Measurements from ENCODE around the gene LCE2B.
"Not testable (repeated sequence)": the region's sequence is repeated elsewhere in the genome, so short reads cannot be mapped to it uniquely, and the experiment has no call there.

Gene LCE2B, protein sequence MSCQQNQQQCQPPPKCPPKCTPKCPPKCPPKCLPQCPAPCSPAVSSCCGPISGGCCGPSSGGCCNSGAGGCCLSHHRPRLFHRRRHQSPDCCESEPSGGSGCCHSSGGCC

DNA sequence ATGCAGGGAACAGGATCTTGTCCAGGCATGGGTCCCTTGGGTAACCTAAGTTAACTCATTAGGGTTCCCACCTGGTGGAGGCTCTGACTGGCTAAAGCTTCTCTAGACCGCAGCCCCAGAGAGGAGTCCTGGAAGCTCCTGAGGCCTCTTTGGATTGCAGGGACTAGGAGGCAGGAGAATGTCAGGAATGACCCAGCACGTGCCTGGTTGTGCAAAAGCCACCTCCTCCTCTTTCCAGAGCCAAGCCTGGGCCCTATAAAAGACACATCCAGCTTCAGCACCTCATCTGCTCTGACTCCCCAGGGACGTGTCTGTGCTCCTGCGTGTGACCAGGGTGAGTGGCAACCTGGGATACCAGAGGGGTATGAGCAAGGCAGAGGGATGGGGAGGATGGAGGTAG is at the start of gene LCE2B:
LCE2B (plus strand) TSS at position 301 of the 400 bp plus-strand sequence. CDS start 721 bp downstream, outside the sequence.
- DNase-seq (ENCODE audit: low spot score) = not testable (repeated sequence)

DNA sequence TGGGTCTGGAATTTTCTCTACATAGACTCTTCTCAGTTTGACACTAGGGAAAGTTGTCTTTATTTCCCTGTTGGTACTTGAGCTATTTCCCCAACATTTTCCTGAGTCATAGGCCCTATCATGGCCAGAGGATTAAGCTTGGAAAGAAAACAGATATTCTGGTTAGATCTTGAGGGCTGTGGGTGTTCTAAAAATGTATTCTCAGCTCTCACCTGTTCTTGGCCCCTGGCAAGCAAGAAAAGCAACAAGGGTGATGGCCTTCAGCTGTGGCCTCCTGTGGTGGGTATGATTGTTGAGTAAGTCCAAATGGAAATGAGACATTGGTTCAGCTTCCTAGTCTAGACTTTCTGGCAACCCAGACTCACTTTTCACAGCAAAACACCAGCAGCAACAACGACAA is 45.6 kb upstream of the LCE2B start:
- DNase-seq (ENCODE audit: low spot score) = no peak

DNA sequence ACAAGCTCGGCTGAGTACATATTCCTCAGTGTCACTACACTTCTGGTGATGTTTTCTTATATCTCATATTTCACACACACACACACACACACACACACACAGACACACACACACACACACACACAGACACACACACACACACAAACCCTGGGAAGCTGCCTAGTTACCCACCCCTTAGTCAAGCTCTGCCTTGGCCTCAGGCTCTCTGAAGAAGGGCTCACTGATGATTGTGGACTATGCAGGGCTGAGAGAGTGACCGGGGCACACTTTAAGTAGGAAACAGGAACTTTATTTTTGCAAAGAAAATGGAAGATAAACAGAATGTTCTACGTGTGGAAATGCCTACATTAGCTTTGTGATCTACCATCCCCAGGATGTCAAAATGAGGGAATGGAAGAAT is 42.0 kb upstream of the LCE2B start:
- DNase-seq (ENCODE audit: low spot score) = no peak

DNA sequence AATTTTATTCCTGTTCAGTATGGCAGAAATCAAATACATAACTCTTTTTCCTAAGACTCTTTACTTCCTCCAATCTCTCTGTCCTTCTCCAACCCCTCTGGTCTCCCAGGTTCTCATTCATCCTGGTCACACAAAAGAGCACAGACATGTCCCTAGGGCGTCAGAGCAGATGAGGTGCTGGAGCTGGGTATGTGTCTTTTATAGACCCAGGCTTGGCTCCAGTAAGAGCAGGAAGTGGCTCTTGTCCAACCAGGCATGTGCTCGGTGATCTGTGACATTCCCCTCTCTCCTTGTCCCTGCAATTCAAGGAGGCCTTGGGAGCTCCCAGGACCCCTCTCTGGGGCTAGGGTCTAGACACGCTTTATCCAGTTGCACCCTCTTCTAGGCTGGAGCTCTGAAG is 40.8 kb upstream of the LCE2B start:
- no peak for DNase-seq (ENCODE audit: low spot score)

DNA sequence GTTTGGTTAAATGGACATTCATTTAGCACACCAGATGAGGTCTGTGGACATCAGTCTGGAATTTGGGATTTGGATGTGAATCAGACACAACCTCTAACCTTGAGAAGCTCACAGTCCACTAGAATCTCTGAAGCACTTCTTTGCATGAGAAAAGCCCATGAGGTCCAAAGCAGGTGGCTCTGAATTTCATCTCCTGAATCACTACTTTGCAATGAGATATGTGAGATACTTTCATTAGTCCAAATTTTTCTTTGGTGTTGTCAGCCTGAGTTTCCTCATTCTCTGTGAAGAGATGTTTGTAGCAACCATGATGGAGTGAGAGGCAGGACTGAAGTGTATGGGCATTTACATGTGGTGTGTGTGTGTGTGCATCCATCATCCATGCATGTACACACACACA is 39.3 kb upstream of the LCE2B start:
- no peak for DNase-seq (ENCODE audit: low spot score)

DNA sequence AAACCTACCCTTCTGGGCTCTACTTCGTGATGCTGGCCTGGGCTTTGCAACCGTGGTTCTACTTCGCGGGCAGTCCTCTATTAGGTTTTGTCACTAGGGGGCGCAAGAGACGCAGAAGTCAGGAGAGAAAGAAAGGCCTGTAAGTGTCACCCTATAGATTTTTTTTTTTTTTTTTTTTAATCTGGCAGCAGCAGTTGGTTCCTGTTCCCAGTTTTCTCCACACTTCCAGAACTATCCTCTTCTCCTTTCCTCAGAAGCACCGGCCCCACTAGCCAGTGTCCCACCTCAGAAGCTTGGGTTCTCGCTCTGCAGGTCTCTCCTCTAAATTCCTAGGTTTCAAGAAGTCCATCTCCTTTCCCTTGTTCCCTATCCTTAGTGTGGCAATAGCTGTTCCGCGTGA is 31.8 kb upstream of the LCE2B start:
- peak; percentile 50 for DNase-seq (ENCODE audit: low spot score)

DNA sequence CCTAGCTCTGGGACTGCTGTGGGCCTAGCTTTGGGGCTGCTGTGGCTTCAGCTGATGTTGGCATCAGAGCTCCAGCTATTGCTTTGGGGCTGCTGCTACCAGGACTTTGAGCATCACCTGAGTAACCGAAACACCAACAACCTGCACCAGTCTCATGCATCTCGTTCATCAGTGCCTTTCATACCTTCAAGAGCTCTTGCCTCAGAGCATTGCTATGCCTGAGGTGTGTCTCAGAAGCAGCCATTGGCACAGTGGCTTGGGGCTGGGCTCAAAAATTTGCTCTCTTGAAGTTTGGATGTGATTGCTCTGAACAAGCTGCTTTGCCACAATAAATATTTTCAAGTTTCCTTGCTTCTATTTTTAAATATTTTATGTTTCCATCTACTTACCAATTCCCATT is 29.5 kb upstream of the LCE2B start:
- DNase-seq (ENCODE audit: low spot score) = no peak

DNA sequence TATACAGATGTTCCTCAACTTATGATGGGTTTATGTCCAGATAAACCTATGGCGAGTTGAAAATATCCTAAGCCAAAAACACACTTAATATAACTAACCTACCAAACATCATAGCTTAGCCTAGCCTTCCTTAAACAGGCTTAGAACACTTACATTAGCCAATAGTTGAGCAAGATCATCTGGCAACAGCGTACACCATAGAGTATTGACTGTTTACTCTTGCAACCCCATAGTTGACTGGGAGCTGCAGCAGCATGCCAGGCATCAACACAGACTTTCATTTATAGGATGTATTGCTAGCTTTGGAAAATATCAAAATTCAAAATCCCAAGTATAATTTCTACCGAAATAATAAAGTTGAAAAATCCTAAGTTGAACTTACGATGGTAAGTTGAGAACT is 28.2 kb upstream of the LCE2B start:
- no peak for DNase-seq (ENCODE audit: low spot score)

DNA sequence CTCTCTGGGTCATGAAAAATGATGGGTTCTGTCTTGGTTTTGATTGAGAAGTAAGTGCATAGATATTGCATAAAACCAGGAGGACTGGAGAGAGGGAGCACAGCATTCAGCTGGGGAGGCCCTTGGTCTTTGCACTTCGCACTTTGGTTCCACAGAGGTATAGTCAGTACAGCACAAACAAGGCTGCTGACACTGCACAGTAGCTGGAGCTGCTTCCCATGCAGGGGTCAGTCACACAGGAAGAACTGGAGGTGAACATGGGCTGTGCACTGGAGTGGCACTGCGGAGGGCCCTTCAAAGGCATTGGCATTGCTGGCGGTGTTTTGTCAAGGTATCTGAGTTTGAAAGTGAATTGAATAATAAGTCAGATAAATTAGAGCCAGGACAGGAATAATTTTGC is 27.3 kb upstream of the LCE2B start:
- no peak for DNase-seq (ENCODE audit: low spot score)

DNA sequence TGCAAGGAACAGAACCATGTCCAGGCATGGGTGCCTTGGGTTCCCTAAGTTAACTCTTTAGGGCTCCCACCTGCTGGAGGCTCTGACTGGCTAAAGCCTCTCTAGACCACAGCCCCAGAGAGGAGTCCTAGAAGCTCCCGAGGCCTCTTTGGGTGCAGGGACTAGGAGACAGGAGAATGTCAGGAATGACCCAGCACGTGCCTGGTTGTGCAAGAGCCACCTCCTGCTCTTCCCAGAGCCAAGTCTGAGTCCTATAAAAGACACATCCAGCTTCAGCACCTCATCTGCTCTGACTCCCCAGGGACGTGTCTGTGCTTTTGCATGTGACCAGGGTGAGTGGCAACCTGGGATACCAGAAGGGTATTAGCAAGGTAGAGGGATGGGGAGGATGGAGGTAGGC is 22.8 kb upstream of the LCE2B start, which contains the start of gene LCE2D:
LCE2D (plus strand) TSS at position 283 of the 400 bp plus-strand sequence. CDS start 726 bp downstream, outside the sequence.
- no peak for DNase-seq (ENCODE audit: low spot score)

DNA sequence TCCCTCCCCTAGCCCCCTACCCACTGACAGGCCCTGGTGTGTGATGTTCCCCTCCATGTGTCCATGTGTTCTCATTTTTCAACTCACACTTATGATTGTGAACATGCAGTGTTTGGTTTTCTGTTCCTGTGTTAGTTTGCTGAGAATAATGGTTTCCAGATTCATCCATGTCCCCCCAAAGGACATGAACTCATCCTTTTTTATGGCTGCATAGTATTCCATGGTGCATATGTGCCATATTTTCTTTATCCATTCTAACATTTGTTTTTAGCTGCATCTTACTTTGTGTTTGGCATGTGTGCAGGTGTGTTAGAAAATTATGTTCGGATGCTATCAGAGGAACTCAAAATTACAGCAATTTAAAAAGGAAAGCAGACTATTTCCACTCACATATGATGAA is 19.8 kb upstream of the LCE2B start:
- DNase-seq (ENCODE audit: low spot score) = not testable (repeated sequence)

DNA sequence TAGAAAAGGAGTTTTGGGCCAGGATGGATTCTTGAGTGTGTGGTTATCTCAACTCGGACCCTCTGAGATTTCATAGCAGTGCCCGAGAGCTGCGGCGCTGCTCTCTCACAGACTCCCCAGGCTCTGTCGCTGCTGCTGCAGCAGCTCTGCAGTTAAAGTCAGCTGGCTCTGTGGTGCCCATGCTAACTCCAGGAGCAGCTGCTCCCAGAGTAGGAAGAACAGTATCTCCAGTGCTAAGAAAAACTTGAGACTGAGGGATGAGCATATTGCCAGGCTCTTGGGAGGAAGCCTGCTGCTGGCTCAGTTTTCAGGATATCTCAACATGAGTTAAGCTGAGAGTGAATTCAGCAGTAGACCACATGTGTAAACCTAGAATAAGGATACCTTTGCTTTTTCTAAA is 18.3 kb upstream of the LCE2B start:
- DNase-seq (ENCODE audit: low spot score) = no peak

DNA sequence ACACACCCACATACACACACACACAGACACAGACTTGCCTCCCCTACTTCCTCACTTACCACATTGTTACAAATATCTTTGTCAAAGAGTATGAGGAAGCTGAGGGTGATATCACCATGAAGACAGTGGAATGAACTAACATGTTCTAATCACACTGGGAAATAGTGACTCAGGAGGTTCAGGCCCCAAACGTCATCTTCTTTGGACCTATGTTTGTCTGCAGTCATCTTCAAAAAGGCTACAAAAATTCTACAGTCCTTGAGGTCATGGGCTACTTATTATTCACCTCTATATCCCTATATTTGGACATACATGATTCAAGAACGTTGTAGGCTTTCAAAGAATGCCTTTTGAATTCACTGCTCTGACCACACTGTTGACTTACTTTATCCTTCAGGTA is 12.9 kb upstream of the LCE2B start:
- no peak for DNase-seq (ENCODE audit: low spot score)

DNA sequence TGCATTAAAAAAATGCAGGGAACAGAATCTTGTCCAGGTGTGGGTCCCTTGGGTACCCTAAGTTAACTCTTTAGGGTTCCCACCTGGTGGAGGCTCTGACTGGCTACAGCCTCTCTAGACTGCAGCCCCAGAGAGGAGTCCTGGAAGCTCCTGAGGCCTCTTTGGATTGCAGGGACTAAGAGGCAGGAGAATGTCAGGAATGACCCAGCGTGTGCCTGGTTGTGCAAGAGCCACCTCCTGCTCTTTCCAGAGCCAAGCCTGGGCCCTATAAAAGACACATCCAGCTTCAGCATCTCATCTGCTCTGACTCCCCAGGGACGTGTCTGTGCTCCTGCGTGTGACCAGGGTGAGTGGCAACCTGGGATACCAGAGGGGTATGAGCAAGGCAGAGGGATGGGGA is 10.9 kb upstream of the LCE2B start, which contains the start of gene LCE2C:
LCE2C (plus strand) TSS at position 297 of the 400 bp plus-strand sequence. CDS start 737 bp downstream, outside the sequence.
- not testable (repeated sequence) for DNase-seq (ENCODE audit: low spot score)

DNA sequence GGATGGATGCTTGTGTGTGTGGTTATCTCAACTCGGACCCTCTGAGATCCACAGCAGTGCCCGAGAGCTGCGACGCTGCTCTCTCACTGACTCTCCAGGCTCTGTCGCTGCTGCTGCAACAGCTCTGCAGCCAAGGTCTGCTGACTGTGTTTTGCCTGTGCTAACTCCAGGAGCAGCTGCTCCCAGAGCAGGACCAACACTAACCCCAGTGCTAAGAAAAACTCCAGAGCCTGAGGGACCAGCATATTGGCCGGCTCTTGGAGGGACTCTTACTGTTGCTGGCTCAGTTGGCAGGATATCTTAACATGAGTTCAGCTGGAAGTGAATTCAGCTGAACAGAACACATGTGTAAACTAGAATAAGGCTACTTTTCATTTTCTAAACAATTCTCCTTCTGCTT is 6.5 kb upstream of the LCE2B start:
- no peak for DNase-seq (ENCODE audit: low spot score)

DNA sequence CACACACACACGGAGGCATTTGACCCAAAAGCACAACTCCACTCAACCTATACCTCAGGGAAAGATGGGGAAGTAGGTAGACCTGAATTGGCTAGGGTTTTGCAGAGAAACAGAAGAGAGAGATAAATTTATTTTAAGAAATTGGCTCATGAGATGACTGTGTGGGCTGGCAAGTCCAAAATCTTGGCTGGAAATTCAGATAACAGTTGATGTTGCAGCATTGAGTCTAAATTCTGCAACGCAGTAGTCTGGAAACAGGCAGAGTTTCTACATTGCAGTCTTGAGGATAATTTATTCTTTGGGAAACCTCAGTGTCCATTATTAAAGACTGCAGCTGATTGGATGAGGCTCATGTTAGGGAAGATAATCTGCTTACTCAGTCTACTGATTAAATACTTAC is 4.3 kb upstream of the LCE2B start:
- no peak for DNase-seq (ENCODE audit: low spot score)

DNA sequence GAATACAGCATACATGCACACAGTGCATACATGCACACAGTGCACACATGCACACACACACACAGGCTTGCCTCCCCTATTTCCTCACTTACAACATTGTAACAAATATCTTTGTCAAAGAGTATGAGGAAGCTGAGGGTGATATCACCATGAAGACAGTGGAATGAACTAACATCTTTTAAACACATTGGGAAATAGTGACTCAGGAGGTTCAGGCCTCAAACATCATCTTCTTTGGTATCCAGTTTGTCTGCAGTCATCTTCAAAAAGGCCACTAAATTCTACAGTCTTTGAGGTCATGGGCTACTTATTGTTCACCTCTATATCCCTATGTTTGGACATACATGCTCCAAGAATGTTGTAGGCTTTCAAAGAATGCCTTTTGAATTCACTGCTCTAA is 2.1 kb upstream of the LCE2B start:
- DNase-seq (ENCODE audit: low spot score) = no peak

DNA sequence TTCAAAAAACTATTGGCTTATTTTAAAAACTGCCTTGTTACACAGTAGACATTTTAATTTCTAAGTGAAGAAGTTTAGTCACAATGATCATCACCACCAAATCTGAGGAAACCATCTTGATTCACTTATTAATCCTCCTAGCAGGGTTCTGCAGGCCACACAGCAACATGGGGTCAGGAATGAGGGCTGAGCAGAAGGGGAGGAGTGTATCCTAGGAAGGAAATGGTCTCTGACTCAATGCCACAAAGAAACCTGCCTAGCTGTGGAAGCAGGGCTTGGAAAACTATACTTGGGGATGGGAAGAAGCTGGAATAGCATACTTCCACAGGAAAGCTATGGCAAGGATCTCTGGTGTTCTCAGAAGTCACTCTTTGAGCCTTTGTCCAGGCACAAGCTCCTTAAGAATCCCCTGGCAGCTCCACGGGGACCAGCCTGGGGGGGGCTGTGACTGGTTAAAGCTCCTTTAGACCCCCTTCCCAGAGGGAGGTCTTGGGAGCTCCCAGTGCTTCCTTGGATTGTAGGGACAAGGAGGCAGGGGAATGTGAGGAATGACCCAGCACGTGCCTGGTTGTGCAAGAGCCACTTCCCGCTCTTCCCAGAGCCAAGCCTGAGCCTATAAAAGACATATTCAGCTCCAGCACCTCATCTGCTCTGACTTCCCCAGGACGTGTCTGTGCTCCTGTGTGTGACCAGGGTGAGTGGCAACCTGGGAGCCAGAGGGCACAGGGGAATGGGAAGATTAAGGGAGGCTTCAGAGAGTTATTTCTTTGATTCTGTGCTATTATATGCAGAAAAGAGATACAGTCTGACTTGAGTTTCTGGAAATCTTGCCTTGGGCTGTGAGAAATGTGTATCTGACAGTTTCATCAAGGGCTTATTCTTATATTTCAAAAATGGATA is 12.0 kb downstream of the LCE2B start, which contains the start of gene LCE2A:
LCE2A (plus strand) TSS at position 645 of the 900 bp plus-strand sequence. CDS start 557 bp downstream, outside the sequence.
- DNase-seq (ENCODE audit: low spot score) = no peak

DNA sequence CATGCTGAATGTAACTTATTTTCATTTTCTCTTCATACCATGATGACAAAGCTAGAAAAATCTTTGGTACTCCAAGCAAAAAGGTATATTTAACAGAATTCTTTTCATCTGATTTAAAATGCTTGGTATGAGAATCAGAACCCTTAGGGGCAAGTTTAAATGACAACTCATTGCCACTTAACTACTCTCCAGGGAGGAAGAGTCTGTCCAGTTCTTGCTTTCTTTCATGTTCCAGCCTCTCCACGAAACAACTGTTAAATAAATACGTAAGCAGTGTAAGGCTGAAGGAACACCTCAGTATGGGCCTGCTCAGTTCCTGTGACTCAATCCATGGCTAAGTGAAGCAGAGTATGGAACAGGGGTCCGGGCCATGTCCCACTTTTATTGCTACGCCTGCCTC is 13.8 kb downstream of the LCE2B start:
- DNase-seq (ENCODE audit: low spot score) = no peak

DNA sequence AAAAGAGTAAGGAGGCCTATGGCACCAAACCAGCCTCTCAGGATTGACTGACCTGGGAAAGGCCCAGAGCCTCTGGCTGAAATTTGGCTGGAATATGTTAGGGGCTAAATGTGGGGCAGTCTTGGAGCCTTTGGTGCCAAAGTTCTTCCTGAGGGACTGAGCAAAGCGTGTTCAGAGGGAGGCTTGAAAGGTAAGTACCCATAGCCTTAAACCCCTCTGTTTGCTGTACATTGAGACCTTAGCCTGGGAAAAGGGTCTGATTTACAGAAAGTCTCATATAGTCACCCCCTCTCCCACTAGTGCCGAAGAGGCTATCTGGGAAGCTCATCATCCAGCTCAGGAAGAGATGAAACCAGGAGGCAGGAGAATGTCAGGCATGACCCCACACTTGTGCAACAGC is 21.9 kb downstream of the LCE2B start, which contains the start of gene LCE4A:
LCE4A (plus strand) TSS at position 301 of the 400 bp plus-strand sequence. CDS start 916 bp downstream, outside the sequence.
- no peak for DNase-seq (ENCODE audit: low spot score)

DNA sequence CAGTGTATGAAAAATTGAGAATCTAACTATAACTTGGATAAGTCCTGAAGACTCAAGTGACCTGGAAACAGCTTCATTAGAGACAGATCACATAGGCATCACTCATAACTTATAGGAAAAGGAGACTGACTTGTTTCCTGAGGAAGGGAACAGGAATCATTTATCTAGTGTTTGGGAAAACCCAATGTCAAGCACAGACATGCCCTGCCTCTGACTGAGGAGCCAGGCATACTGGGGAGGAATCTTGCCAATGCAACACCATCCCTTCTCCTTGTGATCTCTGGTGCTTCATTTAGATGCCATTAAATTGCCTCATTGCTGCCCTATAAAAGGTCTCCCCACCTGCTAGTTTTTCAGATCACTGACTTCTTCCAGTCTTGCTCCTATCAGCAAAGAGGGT is 32.3 kb downstream of the LCE2B start:
- no peak for DNase-seq (ENCODE audit: low spot score)

DNA sequence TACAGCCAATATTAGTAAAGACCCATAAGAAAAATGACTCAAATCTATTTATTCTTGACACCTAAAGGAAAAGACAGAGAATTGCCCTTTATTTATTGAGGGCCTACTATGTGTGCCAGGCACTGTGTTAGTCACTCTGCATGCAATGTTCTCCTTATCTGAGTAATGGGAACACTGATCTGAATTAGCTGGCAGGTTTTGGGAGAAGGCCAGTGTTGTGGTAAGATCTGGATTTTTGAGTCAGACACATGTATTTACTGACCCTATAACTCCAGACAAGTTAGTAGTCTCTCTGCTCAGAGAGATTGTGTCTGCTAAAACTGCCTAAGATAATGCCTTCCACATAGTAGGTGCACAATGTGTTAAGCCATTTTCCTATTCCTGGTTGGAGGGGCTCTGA is 39.3 kb downstream of the LCE2B start:
- no peak for DNase-seq (ENCODE audit: low spot score)

DNA sequence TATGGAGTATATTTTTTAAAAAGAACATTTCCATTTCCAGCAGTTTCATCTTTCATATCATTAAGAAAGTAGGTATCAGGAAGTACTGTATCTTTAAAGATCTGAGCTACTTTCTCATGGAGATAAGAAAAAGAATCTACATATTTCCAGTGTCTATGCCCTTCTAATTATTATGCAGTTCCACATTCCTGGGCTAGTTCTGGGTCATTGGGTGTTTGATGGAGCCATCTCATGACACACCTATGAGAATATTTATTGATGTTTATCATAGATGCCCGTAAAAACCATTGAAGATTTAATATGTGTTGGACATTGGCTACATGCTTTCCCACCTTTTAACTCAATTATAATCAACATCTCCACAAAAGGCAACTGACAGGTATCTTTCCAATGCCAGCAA is 43.1 kb downstream of the LCE2B start:
- no peak for DNase-seq (ENCODE audit: low spot score)

All from SW480 (cell line).